ENCODE measurements around the gene APOB.
A peak's percentile ranks its signal among the peaks of the same experiment; 100 is the strongest.

The APOB gene

DNA sequence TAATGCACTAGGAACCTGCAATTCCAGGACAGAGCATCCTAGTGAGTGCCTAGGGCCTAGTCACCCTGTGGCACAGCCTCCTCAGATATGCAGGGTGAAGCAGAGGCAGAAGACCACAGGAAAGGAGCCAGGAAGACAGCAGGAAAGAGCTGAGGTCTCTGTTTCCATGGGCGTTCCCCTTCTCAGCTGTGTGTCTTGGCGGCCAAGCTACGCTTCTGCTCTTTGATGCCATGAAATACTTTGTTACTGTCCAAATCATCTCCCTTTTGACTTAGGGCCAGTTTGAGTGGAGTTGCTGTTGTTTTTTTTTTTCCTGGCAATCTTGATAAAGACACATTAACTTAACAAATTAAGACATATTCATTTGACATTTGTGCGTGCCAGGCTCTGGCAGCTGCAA is 67.3 kb downstream of the APOB start:
- peak; percentile 65 for DNase-seq

GRCh38 chr2:20972792-20973565 is 70.9 kb downstream of the APOB start:
- DNase-seq: no peak

DNA sequence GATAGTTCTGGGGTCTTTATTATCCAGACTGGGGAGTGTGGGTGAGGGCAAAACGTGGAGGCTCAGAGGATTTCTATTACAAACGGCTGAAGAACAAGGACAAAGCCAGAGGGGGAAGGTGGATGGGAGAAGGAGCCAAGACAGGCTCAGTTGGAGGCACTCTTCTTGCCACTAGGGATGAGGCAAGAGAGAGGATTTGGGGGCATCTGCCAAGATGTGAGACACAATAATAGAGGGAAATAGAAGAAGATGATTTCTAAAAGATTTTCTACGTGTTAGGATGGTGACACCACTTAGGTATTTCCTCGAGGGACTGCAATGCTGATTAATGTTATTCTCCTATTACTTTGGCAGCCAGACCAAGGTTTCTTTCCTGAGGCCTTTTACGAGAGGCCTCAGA is 71.8 kb downstream of the APOB start:
- DNase-seq: no peak

DNA sequence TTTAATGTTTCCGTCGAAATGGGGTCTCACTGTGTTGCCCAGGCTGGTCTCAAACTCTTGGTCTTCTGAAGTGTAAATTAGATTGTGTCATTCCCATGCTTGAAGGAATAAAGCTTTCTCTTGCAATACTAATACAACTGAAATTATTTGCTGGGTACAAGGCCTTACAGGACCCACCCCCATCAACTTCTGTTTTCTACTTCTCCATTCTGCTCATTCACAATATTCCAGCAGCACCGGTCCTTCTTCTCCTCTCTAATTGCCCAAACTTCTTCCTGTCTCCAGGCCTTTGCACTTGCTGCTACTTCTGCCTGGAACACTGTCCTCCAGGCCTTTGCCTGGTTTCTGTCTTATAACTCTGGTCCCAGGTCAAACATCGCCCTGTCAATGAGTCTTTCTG is 73.8 kb downstream of the APOB start:
- no peak for DNase-seq

DNA sequence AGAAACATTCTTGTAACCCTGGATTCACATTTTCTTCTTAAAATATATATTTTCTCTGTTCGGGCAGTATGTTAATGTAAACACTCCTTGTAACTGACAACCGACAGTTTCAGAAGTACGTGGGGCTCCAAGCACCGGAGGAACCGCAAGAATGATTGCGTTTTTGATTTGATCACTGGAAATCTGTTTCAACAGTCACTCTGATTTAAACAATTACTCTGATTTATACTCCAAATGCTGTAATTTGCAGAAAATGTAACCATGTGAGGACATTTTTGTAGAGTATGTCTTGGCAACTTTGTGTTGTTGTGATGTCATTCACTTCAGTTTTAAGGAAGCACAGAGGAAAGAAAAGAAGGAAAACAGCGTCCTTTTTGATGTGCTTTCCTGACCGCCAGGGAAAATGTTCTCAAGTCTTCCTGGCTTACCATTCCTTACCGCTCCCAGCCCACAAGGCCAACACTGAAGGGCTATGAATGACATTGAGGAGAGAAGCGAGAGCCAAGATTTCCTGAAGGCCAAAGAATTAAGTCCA is 77.7 kb downstream of the APOB start:
- no peak for DNase-seq

- no peak for DNase-seq
Measured at GRCh38 chr2:20965221-20965620, 78.7 kb downstream of the APOB start.

- no peak for DNase-seq
Measured at GRCh38 chr2:20963867-20964266, 80.0 kb downstream of the APOB start.

- DNase-seq: peak; percentile 75
Measured at GRCh38 chr2:20962939-20963557, 80.8 kb downstream of the APOB start.

- no peak for DNase-seq
Measured at GRCh38 chr2:20961858-20962257, 82.0 kb downstream of the APOB start.

DNA sequence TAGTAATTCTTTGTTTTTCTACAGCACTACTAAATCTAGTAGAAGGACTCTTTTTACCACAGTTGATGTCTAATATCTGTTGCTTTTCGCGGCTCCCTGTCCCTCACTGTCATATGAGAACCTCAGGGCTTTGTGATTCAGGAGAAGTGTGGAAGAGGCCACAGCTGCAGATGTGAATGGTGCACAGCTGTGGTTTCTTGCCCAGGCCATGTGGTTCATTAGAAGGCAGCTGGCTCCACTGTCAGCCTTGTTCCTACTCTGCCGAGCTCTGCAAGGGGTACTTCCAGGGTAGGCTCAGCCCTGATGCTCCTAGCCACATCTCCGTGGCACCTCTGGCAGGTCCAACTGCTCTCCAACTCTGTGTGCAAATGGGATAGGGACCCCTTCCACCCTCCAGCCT is 83.9 kb downstream of the APOB start:
- no peak for DNase-seq

DNA sequence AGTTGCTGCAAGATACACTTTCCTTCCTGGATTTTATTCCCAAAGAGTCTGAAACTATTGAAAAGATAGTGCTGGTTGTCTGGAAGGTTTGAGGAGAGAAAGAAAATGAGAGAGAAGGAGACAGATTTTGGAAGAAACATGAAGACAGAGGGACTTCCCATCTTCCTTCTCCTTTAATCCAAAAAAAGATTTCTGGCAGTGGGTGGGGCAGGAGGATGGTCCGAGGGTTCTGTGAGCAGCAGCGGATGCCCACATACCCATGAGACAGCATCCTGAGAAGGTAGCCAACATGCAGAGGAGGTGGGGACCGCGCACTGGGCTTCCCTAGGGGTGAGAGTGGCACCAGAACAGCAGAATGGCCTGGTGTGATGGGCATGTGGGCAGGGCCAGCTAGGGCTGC is 84.6 kb downstream of the APOB start:
- DNase-seq: no peak

- DNase-seq: no peak
Measured at GRCh38 chr2:20957788-20958525, 85.9 kb downstream of the APOB start.

DNA sequence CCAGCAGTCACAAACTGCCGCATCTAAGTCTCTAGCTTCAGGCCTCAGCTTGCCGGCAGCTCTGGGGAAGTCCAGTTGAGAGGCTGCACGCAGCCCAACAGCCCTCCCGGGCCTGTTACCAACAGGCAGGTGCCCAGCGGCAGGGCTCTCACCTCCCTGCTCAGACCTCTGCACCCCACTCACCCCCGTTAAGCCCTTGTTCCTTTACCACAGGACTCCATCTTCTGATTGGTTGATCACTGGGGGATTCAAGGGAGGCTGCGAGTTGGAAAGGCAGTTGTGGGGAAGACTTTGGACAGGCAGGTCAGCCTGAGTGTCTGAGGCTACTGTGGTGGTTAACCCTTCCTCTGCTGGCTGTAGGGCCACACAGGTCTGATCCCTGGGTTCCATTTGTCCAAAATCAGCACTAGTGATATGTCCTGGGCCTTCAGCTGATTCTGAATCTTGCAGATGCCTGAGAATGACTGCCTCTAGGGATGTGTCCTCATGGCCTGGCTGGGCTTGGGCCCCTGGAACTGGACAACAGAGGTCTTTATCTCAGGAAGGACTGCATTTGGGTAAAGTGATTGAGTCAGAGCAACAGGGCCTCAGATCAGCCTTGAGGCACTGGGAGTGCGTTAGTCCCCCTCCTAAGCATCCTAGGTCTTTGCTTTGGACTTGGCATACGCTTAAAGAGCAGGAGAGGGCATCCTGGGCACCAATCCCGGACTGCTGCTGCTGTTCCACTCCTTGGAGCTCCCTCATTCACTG is 88.4 kb downstream of the APOB start:
- no peak for DNase-seq

DNA sequence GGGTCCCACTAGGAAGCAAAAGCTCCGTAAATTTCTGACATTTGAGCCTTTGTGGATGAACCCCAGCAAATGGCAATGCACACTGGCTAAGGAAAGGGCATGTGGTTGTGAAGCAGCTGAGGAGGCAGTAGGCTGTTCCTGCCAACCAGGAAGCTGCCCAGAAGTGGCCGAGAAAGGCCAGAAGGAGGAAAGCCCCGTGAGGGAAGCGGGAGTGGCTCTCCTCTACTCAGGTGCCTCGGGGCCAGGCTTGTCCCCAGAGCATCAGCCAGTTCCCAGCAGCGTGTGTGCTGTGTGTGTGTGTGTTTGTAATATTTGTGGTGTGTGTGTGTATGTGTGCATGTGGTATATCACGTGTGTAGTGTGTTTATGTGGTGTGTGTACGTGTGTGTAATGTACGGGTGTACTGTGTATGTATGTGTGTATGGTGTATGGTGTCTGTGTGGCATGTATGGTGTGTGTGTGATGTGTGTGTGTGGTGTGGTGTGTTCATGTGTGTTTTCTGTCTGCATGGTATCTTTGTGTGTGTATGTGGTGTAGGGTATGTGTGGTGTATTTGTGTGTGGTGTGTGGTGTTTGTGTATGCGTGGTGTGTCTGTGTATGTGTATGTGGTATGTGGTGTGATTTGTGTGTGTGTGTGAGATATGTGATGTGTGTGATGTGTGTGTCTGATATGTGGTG is 90.6 kb downstream of the APOB start:
- DNase-seq: no peak

Data from femur (tissue), 1 donor.